ENCODE results near the gene RAD51. TPM values are rescaled to one million over a fixed set of nuclear protein-coding genes. Genes with fewer than 3 reads are reported as not detected.

RAD51 gene
- total RNA-seq, 1 experiment from 2014 or later, result 10.5 TPM

- DNase-seq (ENCODE audit: low read depth), result peak; percentile 70
These were observed 68.2 kb downstream of the RAD51 start for GRCh38 chr15:40762919-40763800.

GRCh38 chr15:40763801-40764628 is 69.0 kb downstream of the RAD51 start, which contains the start of gene GCHFR:
GCHFR (plus strand) TSS chr15:40764068; CDS start chr15:40764181, 113 bp downstream.
- peak; percentile 79 for DNase-seq (ENCODE audit: low read depth)

- no peak for DNase-seq (ENCODE audit: low read depth)
These were observed 69.7 kb downstream of the RAD51 start for GRCh38 chr15:40764629-40765103.

GRCh38 chr15:40766194-40766815 is 71.3 kb downstream of the RAD51 start:
- DNase-seq (ENCODE audit: low read depth), result peak; percentile 70

GRCh38 chr15:40766906-40767837 is 72.2 kb downstream of the RAD51 start:
- DNase-seq (ENCODE audit: low read depth), result peak; percentile 78

- no peak for DNase-seq (ENCODE audit: low read depth)
These were observed 73.0 kb downstream of the RAD51 start for GRCh38 chr15:40767838-40768500.

GRCh38 chr15:40768521-40769273 is 73.7 kb downstream of the RAD51 start:
- peak; percentile 47 for DNase-seq (ENCODE audit: low read depth)

GRCh38 chr15:40769274-40770146 is 74.5 kb downstream of the RAD51 start, which contains the start of gene C15orf62:
C15orf62 (plus strand) TSS chr15:40769980; CDS start chr15:40770496, 516 bp downstream.
- DNase-seq (ENCODE audit: low read depth), result peak; percentile 96

GRCh38 chr15:40770147-40770721 is 75.3 kb downstream of the RAD51 start:
- DNase-seq (ENCODE audit: low read depth), result no peak

GRCh38 chr15:40771242-40771641 is 76.3 kb downstream of the RAD51 start:
- DNase-seq (ENCODE audit: low read depth), result no peak

GRCh38 chr15:40772014-40772413 is 77.0 kb downstream of the RAD51 start:
- no peak for DNase-seq (ENCODE audit: low read depth)

GRCh38 chr15:40773496-40773895 is 78.5 kb downstream of the RAD51 start:
- DNase-seq (ENCODE audit: low read depth), result no peak

GRCh38 chr15:40773902-40774301 is 78.9 kb downstream of the RAD51 start:
- DNase-seq (ENCODE audit: low read depth), result no peak

- no peak for DNase-seq (ENCODE audit: low read depth)
These were observed 80.0 kb downstream of the RAD51 start for GRCh38 chr15:40775007-40775406.

GRCh38 chr15:40775740-40776536 is 81.0 kb downstream of the RAD51 start:
- no peak for DNase-seq (ENCODE audit: low read depth)

GRCh38 chr15:40776537-40777141 is 81.7 kb downstream of the RAD51 start:
- peak; percentile 88 for DNase-seq (ENCODE audit: low read depth)
